Esophagus squamous epithelium (tissue), 4 donors: ENCODE results near the gene SVIL.

Experiments used
- CTCF ChIP-seq, 6 experiments: fragments of 450-650 bp in 4 of 6; fragments of 200-600 bp in 2 of 6; sonication (generic) in 2 of 6; IDR thresholded peaks; one replicate each; pipeline ENCODE4 v1.5.1; 2016 to 2019; ENCODE audit warnings: antibody characterized with exemption in 6 of 6, mild to moderate bottlenecking in 4 of 6, moderate library complexity in 4 of 6
- POLR2A ChIP-seq, 4 donors: fragments of 450-650 bp; IDR thresholded peaks; one replicate each; pipeline ENCODE4 v1.6.1; 2017; ENCODE audit warnings: antibody characterized with exemption in 4 of 4, mild to moderate bottlenecking in 4 of 4, moderate library complexity in 3 of 4

GRCh38 chr10:29479981-29480954 lies 154.5 kb downstream of the SVIL start:
- TF ChIP-seq CTCF (IDR thresholded peaks at IDR 0.05) (no peak), POLR2A (IDR thresholded peaks at IDR 0.05) (no peak)
